ENCODE measurements around the gene SH2B2. TPM values are rescaled to one million over a fixed set of nuclear protein-coding genes. Genes with fewer than 3 reads are reported as not detected.

The SH2B2 gene
- 3.2 TPM for polyA plus RNA-seq (2013)

- Histone ChIP-seq H3K4me1 (ENCODE audit: control extremely low read depth in 1 of 4, control insufficient read depth in 4 of 4, insufficient read depth in 4 of 4, low read length in 3 of 4) (peaks cover 0 to 54% (median 49%) of the 10 kb centered on the region in 4 experiments), H3K4me3 (ENCODE audit: control insufficient read depth in 1 of 7, extremely low read depth in 1 of 7, insufficient read depth in 4 of 7, low read depth in 2 of 7, low read length in 6 of 7) (peak within 1 kb of the TSS; percentile 66 to 85 (median 75)), H3K9me3 (ENCODE audit: control extremely low read depth in 1 of 5, control insufficient read depth in 4 of 5, insufficient read depth in 2 of 5, low read depth in 1 of 5, low read length in 4 of 5) (no peaks in the 10 kb centered on the region), H3K36me3 (ENCODE audit: control insufficient read depth in 4 of 4, insufficient read depth in 4 of 4, low read length in 3 of 4) (no peaks in the 10 kb centered on the region), H3K27ac (ENCODE audit: insufficient read depth in 1 of 2, low read depth in 1 of 2, low read length in 2 of 2, poor library complexity in 1 of 2, severe bottlenecking in 2 of 2) (peak within 1 kb of the TSS; percentile 54 to 64), H3K27me3 (replicated peaks in 2 of 5; ENCODE audit: control insufficient read depth in 4 of 5, insufficient read depth in 5 of 5, low read length in 4 of 5) (no peaks in the 10 kb centered on the region)
- ChIA-PET POLR2A (interaction anchor here (0.6 to 0.7 kb wide), 2 partner anchors 430 to 480 kb away, joined by 3 read pairs; no protein-coding TSS in a partner anchor), CTCF (interaction anchor here (1.9 kb wide), 1 partner anchor 105 kb away, joined by 7 read pairs; no protein-coding TSS in a partner anchor)
- under 1% methylated on average over 79 of the region's 116 CpGs for WGBS (ENCODE audit: insufficient coverage)
- DNase-seq, result peak; percentile 68 to 82 (median 78)
Observed at GRCh38 chr7:102286237-102287110, at the start of gene SH2B2. Gene SH2B2, plus strand, starts transcription at chr7:102286868. Its CDS starts 13,683 bp downstream, at chr7:102300551.

DNA sequence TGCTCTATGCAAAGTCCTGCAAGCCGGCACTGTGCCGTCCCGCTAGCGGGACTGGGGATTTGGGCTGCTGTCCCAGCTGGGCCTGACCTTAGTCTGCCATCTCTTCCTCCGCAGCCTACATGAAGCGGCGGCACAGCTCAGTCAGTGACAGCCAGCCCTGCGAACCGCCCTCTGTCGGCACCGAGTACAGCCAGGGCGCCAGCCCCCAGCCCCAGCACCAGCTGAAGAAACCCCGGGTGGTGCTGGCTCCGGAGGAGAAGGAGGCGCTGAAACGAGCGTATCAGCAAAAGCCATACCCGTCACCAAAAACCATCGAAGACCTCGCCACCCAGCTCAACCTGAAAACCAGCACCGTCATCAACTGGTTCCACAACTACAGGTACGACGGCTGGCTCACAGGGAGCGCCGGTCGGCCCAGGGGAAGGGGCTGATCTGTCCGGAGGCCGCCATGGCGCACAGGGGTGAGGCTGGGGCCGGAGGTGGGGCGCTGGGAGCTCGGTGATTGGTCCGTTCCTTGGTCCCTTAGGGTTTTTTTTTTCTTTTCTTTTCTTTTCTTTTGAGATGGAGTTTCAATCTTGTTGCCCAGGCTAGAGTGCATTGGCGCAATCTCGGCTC lies 47.4 kb upstream of the SH2B2 start:
- no peak overlapping the region for H3K4me3 ChIP-seq (ENCODE audit: control insufficient read depth in 1 of 7, extremely low read depth in 1 of 7, insufficient read depth in 4 of 7, low read depth in 2 of 7, low read length in 6 of 7)
- no peaks in the 10 kb centered on the region for H3K4me1 ChIP-seq (ENCODE audit: control extremely low read depth in 1 of 4, control insufficient read depth in 4 of 4, insufficient read depth in 4 of 4, low read length in 3 of 4)
- H3K27ac ChIP-seq (ENCODE audit: insufficient read depth in 1 of 2, low read depth in 1 of 2, low read length in 2 of 2, poor library complexity in 1 of 2, severe bottlenecking in 2 of 2), result no peak overlapping the region
- CTCF ChIA-PET, result interaction anchor here (0.8 kb wide), 1 partner anchor 696 kb away, joined by 3 read pairs; no protein-coding TSS in a partner anchor
- no peaks in the 10 kb centered on the region for H3K27me3 ChIP-seq (replicated peaks in 2 of 5; ENCODE audit: control insufficient read depth in 4 of 5, insufficient read depth in 5 of 5, low read length in 4 of 5)
- peaks cover 5 to 71% (median 41%) of the 10 kb centered on the region in 4 experiments for H3K36me3 ChIP-seq (ENCODE audit: control insufficient read depth in 4 of 4, insufficient read depth in 4 of 4, low read length in 3 of 4)
- H3K9me3 ChIP-seq (ENCODE audit: control extremely low read depth in 1 of 5, control insufficient read depth in 4 of 5, insufficient read depth in 2 of 5, low read depth in 1 of 5, low read length in 4 of 5), result no peaks in the 10 kb centered on the region
- POLR2A ChIA-PET, result no interaction called here
- no peak for DNase-seq
- 97% methylated on average over 30 of the region's 35 CpGs for WGBS (ENCODE audit: insufficient coverage)

DNA sequence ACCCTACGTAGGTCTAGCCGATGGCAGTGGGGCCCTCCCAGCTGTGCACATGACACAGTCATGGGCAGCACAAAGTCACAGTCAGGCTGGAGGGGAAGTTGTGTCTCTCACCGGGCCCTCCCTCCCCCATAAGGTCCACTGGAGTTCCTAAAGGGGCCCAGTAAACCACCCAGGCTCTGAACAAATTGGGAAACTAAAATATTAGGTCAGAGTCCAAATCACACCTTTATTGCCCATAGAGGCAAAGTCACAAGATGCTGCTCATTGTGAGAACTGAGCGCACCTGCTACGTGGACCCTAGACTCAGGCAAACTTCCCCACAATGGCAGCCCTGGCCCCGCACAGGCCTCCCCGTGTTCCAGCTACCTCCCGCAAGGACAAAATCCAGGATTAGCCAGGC lies 45.2 kb upstream of the SH2B2 start:
- ChIA-PET CTCF (interaction anchor here (1.2 kb wide), 2 partner anchors 29 to 699 kb away, joined by 3 read pairs; no protein-coding TSS in a partner anchor), POLR2A (no interaction called here)
- Histone ChIP-seq H3K4me3 (ENCODE audit: control insufficient read depth in 1 of 7, extremely low read depth in 1 of 7, insufficient read depth in 4 of 7, low read depth in 2 of 7, low read length in 6 of 7) (no peak overlapping the region), H3K27ac (ENCODE audit: insufficient read depth in 1 of 2, low read depth in 1 of 2, low read length in 2 of 2, poor library complexity in 1 of 2, severe bottlenecking in 2 of 2) (no peak overlapping the region), H3K27me3 (replicated peaks in 2 of 5; ENCODE audit: control insufficient read depth in 4 of 5, insufficient read depth in 5 of 5, low read length in 4 of 5) (no peaks in the 10 kb centered on the region), H3K4me1 (ENCODE audit: control extremely low read depth in 1 of 4, control insufficient read depth in 4 of 4, insufficient read depth in 4 of 4, low read length in 3 of 4) (no peaks in the 10 kb centered on the region), H3K36me3 (ENCODE audit: control insufficient read depth in 4 of 4, insufficient read depth in 4 of 4, low read length in 3 of 4) (peaks cover 8 to 75% (median 39%) of the 10 kb centered on the region in 4 experiments), H3K9me3 (ENCODE audit: control extremely low read depth in 1 of 5, control insufficient read depth in 4 of 5, insufficient read depth in 2 of 5, low read depth in 1 of 5, low read length in 4 of 5) (no peaks in the 10 kb centered on the region)
- 95% methylated on average over 7 of the region's 8 CpGs for WGBS (ENCODE audit: insufficient coverage)
- no peak for DNase-seq

GRCh38 chr7:102244601-102245000 lies 42.1 kb upstream of the SH2B2 start:
- Histone ChIP-seq H3K36me3 (ENCODE audit: control insufficient read depth in 4 of 4, insufficient read depth in 4 of 4, low read length in 3 of 4) (peaks cover 13 to 80% (median 34%) of the 10 kb centered on the region in 4 experiments), H3K4me3 (ENCODE audit: control insufficient read depth in 1 of 7, extremely low read depth in 1 of 7, insufficient read depth in 4 of 7, low read depth in 2 of 7, low read length in 6 of 7) (no peak overlapping the region), H3K27ac (ENCODE audit: insufficient read depth in 1 of 2, low read depth in 1 of 2, low read length in 2 of 2, poor library complexity in 1 of 2, severe bottlenecking in 2 of 2) (no peak overlapping the region), H3K27me3 (replicated peaks in 2 of 5; ENCODE audit: control insufficient read depth in 4 of 5, insufficient read depth in 5 of 5, low read length in 4 of 5) (no peaks in the 10 kb centered on the region), H3K4me1 (ENCODE audit: control extremely low read depth in 1 of 4, control insufficient read depth in 4 of 4, insufficient read depth in 4 of 4, low read length in 3 of 4) (no peaks in the 10 kb centered on the region), H3K9me3 (ENCODE audit: control extremely low read depth in 1 of 5, control insufficient read depth in 4 of 5, insufficient read depth in 2 of 5, low read depth in 1 of 5, low read length in 4 of 5) (no peaks in the 10 kb centered on the region)
- CTCF ChIA-PET, result interaction anchor here (0.7 to 1.3 kb wide), 4 partner anchors 8 to 704 kb away, joined by 3 read pairs; no protein-coding TSS in a partner anchor
- POLR2A ChIA-PET, result no interaction called here
- 94% methylated on average over 3 of the region's 4 CpGs for WGBS (ENCODE audit: insufficient coverage)
- DNase-seq, result no peak

DNA sequence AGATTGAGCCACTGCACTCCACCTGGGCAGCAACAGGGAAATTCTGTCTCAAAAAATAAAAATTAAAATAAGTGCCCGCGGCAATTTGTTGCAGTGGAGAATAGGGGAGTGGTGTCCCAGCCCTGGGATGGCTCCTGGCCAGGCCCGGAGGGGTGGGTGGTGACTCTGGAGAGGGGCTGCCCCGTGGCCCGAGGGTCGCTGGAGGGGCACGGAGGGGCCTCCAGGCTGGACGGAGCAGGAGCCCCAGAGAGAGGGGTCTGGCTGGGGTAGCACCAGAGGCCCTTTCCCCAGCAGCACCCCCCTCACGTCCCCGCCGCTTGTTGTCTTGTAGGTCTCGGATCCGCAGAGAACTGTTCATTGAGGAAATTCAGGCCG lies 38.6 kb upstream of the SH2B2 start:
- Histone ChIP-seq H3K36me3 (ENCODE audit: control insufficient read depth in 4 of 4, insufficient read depth in 4 of 4, low read length in 3 of 4) (peaks cover 10 to 68% (median 21%) of the 10 kb centered on the region in 4 experiments), H3K4me1 (ENCODE audit: control extremely low read depth in 1 of 4, control insufficient read depth in 4 of 4, insufficient read depth in 4 of 4, low read length in 3 of 4) (no peaks in the 10 kb centered on the region), H3K9me3 (ENCODE audit: control extremely low read depth in 1 of 5, control insufficient read depth in 4 of 5, insufficient read depth in 2 of 5, low read depth in 1 of 5, low read length in 4 of 5) (no peaks in the 10 kb centered on the region), H3K4me3 (ENCODE audit: control insufficient read depth in 1 of 7, extremely low read depth in 1 of 7, insufficient read depth in 4 of 7, low read depth in 2 of 7, low read length in 6 of 7) (no peak overlapping the region), H3K27me3 (replicated peaks in 2 of 5; ENCODE audit: control insufficient read depth in 4 of 5, insufficient read depth in 5 of 5, low read length in 4 of 5) (no peaks in the 10 kb centered on the region), H3K27ac (ENCODE audit: insufficient read depth in 1 of 2, low read depth in 1 of 2, low read length in 2 of 2, poor library complexity in 1 of 2, severe bottlenecking in 2 of 2) (no peak overlapping the region)
- 98% methylated on average over 11 of the region's 14 CpGs for WGBS (ENCODE audit: insufficient coverage)
- POLR2A ChIA-PET, result no interaction called here
- CTCF ChIA-PET, result no interaction called here
- DNase-seq, result no peak

DNA sequence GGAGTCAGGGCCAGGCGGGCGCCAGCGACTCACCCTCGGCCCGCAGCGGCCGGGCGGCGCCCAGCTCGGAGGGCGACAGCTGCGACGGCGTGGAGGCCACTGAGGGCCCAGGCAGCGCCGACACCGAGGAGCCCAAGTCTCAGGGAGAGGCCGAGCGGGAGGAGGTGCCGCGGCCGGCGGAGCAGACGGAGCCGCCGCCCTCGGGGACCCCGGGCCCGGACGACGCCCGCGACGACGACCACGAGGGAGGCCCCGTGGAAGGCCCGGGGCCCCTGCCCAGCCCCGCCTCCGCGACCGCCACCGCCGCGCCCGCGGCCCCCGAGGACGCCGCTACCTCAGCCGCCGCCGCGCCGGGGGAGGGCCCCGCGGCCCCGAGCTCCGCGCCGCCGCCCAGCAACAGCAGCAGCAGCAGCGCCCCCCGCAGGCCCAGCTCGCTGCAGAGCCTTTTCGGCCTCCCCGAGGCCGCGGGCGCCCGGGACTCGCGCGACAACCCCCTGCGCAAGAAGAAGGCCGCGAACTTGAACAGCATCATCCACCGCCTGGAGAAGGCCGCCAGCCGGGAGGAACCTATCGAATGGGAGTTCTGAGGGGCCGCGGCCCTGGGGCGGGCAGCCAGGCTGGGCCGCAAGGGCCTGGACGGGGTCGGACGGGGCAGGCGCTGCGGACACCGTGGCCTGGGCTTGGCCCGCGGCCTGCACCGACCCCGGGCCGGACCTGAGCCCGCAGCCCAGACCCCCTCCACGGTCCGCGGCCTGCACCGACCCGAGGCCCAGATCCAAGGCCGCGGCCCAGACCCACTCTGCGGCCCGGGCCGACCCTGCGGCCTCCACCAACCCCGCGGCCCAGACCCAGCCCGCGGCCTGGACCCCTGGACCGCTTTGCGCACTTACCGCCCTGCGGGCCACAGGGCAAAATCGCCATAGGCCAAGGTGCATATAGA lies 37.9 kb upstream of the SH2B2 start:
- ChIA-PET CTCF (no interaction called here), POLR2A (no interaction called here)
- Histone ChIP-seq H3K36me3 (ENCODE audit: control insufficient read depth in 4 of 4, insufficient read depth in 4 of 4, low read length in 3 of 4) (peaks cover 8 to 71% (median 22%) of the 10 kb centered on the region in 4 experiments), H3K27ac (ENCODE audit: insufficient read depth in 1 of 2, low read depth in 1 of 2, low read length in 2 of 2, poor library complexity in 1 of 2, severe bottlenecking in 2 of 2) (no peak overlapping the region), H3K4me1 (ENCODE audit: control extremely low read depth in 1 of 4, control insufficient read depth in 4 of 4, insufficient read depth in 4 of 4, low read length in 3 of 4) (no peaks in the 10 kb centered on the region), H3K4me3 (ENCODE audit: control insufficient read depth in 1 of 7, extremely low read depth in 1 of 7, insufficient read depth in 4 of 7, low read depth in 2 of 7, low read length in 6 of 7) (no peak overlapping the region), H3K9me3 (ENCODE audit: control extremely low read depth in 1 of 5, control insufficient read depth in 4 of 5, insufficient read depth in 2 of 5, low read depth in 1 of 5, low read length in 4 of 5) (no peaks in the 10 kb centered on the region), H3K27me3 (replicated peaks in 2 of 5; ENCODE audit: control insufficient read depth in 4 of 5, insufficient read depth in 5 of 5, low read length in 4 of 5) (no peaks in the 10 kb centered on the region)
- DNase-seq, result no peak
- 95% methylated on average over 100 of the region's 117 CpGs for WGBS (ENCODE audit: insufficient coverage)

All from common myeloid progenitor, CD34-positive (primary cell).